Stimulated activated CD4-positive, alpha-beta T cell treated with anti-CD3 and anti-CD28 coated beads, Interleukin-2, amount 100 ng/mL, for 24 hours (primary cell): ENCODE results near the gene CLPTM1L.

Experiments used
- DNase-seq, 2 donors: peaks; one replicate each; pipeline ENCODE4 v3.0.0-alpha.2; 2020

The CLPTM1L gene

DNA sequence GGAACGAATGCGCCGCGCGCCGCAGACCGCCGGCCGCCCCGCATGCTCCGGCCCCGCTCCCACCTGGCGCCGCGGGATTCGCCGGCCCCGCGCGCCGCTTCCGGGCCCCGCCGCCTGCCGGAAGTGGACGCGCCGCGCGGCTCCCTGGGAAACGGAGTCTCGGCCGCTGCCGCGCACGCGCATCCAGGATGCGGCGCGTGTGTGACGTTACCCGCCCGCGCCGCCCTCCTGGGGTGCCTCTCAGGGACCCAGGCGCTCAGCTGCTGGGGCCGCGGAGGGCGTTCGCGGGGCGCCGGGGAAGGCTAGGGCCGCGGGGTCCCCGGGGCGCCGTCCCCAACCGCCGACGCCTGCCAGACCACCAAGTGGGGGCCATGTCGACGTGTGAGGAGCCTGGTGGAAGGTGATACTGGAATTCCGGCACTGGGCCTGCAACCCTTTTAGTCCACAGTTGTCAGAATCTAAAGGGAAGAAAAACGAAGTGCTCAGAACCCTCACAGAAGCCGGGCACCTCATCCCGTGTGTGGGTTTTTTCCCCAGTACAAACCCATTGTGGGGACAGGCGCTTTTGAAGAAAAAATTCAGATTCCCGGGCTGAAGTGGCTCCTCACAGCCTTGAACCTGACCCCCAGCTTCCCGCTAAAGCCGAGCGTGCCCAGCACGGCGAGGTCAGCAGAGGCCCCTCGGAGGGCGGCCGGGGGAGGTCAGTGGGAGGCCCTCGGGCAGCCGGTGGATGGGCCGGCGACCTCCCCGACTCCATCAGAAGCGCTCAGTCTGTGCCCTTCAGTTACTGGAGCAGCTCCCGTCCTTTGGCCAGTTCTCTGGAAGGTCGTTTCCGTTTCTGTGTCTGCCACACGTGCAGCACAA is at the start of gene CLPTM1L:
Gene CLPTM1L, minus strand, starts transcription at position 125 of the 864 bp plus-strand sequence. CDS start 258 bp downstream, outside the sequence.
- DNase-seq: peak; percentile 89 to 90

DNA sequence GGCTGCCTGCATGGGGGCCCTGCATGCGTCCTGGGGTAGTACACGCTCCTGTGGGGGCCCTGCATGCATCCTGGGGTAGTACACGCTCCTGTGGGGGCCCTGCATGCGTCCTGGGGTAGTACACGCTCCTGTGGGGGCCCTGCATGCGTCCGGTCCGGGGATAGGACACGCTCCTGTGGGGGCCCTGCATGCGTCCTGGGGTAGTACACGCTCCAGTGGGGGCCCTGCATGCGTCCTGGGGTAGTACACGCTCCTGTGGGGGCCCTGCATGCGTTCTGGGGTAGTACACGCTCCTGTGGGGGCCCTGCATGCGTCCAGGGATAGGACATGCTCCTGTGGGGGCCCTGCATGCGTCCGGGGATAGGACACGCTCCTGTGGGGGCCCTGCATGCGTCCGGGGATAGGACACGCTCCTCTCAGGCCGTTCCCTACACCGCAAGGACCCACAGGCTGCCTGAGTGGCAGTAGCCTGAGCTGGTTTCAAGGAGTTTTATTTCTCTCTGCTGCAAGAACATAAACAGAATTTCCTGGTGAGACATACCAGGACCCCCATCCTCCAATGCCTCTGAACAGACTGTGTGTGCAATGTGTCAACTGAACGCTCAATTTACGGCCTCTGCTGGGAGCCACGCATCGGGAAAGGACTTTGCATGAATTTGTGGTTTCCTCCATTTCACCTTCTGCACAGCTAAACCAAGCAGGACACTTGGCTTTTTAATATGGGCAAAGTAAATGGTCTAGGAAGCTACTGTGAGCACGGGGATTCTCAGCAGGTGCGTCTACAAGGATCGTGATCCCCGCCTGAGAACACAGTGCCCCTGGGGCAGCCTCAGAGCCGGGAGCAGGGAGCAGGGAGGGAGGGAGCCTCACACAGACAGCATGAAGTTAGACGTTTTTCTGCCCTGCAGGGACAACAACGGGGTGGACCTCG is 48.9 kb upstream of the CLPTM1L start:
- no peak for DNase-seq

DNA sequence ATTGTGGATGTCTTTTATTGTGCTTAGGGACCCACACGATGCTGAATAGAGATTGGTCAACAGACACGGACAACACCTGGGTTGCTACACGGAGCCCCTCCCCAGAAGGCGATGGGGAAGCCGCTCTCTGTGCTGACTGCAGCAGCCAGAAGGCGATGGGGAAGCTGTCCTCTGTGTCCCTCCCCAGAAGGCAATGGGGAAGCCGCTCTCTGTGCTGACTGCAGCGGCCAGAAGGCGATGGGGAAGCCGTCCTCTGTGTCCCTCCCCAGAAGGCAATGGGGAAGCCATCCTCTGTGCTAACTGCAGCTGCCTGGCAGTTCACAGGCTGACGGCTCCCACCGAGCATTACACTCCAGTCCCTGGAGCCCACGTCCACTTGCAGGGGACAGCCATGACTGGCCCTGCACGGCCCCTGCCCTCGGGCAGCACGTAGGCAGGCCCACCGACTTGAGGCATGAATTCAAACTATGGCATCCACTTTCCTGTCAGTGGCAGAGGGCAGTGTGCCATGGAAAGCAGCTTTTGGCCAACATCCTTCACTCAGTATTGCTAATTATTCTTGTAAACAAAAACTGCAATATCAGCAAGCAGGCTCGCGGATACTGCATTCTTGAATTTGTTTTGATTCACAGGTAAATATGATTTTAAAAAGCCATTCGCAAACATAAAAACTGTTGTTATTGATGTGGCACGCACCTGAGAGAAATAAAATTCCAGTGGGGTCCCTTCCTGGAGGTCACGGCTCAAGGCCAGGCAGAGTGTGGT is 48.1 kb upstream of the CLPTM1L start:
- no peak for DNase-seq

DNA sequence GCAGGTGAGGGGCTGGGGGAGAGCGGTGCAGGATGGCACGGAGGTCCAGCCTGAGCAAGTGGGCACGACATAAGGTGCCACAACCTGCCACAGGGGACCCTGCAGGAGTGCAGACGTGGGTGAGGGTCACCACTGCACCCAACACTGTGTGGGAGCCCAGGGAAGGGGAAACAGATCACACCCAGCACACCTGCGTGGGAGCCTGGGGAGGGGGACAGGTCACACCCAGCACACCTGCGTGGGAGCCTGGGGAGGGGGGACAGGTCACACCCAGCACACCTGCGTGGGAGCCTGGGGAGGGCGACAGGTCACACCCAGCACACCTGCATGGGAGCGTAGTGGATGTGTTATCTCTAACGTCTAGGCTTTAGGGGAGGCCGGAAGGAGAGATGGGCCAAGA is 47.4 kb upstream of the CLPTM1L start:
- DNase-seq: no peak

DNA sequence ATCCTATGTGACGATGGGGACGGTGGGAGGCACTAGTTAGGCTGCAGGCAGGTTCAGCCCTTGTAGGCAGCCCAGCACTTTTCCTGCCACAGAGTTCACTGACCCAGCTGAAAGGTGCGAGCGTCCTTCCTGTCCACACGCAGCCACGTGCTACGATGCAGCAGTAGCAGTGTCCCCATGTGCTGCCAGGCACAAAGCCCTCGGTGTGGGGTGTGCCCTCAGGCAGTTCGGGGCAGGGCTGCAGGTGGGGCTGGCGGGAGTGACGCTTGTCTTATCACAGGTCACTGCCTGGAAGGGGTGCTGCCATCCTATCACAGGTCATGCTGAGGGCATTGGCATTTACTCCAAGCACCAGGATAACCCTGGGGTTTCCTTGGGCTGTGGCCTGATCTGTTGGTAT is 46.8 kb upstream of the CLPTM1L start:
- DNase-seq: no peak

- DNase-seq: no peak
These were observed 46.1 kb upstream of the CLPTM1L start for GRCh38 chr5:1390861-1391600.

DNA sequence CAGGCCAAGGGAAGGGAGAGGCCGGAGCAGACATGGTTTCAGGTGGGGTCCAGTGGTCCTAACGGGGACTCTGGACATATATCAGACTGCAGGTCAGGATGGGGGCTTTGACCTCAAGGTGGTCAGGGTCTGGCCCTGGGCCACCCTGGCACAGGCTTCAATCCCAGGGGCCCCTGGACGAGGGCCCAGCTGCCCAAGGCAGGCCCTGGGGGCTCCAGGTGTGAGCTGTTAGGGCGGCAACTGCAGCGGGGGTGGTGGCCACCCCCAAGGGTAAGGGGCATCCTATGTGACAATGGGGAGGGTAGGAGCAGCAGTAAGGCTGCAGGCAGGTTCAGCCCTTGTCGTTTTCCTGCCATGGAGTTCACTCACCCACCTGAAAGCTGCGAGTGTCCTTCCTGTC is 45.4 kb upstream of the CLPTM1L start:
- no peak for DNase-seq

- no peak for DNase-seq
These were observed 43.6 kb upstream of the CLPTM1L start for GRCh38 chr5:1388383-1388967.

DNA sequence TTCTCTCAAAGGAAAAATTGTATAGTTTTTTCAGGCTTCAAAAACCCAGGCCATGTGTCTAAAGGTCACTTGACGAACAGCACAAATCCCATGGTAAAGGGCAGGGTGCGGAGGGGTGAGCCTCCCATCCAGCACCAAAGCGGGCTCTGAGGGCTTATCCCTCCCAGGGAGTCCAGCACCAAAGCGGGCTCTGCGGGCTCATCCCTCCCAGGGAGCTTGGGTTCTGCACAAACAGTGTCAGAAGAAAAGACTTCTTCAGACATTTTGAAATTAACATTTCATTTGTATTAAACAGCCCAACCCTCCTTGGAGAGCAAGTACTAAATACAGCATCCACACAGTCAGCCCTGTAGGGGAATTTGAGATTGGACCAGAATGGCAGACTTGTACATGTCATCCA is 43.0 kb upstream of the CLPTM1L start:
- no peak for DNase-seq

DNA sequence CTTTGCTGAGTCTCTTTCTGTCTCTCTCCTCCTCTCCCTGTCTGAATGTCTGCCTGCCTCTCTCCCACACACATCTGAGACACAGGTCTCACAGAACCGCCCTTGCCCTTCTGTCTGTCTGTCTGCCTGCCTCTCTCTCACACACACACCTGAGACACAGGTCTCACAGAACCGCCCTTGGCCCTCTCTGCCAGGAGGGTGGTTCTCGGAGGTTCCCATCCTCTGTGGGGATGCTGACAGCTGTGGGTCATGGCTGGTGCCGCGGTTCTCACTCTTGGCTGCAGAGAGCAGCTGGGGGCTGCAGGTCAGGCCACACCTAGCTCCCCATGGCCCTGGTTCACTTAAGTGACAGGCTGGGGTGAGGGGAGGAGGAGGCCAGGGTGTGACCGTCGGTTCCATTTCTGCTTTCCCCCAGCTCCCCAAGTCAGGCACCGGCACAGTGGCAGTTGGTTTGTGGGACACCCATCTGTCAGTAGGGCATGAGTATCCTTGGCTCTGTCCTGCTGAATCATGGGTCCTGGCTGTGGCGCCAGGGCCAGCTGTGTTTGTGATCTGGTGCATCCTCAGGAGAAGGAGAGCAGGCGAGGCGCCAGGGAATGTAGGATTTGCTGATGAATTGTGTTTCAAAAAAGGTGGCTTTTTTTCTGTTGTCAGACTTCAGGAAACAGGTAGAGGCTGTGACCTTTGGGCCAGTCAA is 42.3 kb upstream of the CLPTM1L start:
- DNase-seq: no peak

DNA sequence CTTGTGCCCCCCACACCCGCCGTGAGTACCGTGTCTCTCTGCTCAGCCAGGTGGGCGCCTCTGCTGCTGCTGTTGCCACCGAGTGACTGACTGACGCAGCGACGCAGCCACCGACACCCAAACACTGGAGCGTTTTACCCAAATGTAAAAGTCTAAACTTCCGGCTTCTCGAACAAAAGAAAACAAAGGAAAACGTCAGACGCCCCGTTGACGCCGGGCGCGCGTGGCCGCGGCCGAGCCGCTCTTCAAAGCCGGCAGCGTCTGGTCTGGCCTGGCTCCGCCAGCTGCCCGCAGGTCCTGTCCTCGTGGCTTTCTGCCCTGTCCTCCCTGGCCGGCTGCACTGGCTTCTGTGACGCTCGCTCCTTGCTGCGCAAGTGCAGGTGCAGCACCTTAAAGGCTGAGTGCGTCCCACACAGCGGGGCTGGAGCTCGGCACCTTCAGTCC is 41.4 kb upstream of the CLPTM1L start:
- peak; percentile 60 to 63 for DNase-seq

GRCh38 chr5:1385395-1386273 is 40.7 kb upstream of the CLPTM1L start:
- DNase-seq: peak; percentile 88 to 94

GRCh38 chr5:1384521-1384920 is 39.6 kb upstream of the CLPTM1L start:
- DNase-seq: no peak

DNA sequence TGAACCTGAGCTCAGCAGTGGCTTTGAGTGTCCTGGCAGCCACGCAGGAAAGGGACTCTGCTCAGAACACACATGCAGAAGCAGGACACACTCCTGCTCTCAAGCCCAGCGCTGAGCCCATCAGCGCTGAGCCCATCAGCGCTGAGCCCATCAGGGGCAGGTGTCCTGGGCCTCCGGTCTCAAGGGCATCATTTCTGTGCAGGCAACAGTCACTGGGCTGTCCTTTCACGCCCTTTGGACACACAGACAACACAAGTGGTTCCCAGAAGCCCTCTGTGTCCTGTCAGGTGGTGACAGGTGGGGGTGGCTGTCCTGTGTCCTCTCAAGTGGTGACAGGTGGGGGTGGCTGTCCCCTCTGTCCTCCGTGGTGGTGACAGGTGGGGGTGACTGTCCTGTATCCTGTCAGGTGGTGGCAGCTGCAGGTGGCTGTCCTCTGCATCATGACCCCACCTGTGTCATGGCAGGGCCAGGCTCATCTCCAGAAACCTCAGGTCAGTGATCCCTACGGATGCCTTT is 39.0 kb upstream of the CLPTM1L start:
- no peak for DNase-seq

- no peak for DNase-seq
These were observed 38.4 kb upstream of the CLPTM1L start for GRCh38 chr5:1383344-1383743.

GRCh38 chr5:1382248-1382700 is 37.4 kb upstream of the CLPTM1L start:
- no peak for DNase-seq

DNA sequence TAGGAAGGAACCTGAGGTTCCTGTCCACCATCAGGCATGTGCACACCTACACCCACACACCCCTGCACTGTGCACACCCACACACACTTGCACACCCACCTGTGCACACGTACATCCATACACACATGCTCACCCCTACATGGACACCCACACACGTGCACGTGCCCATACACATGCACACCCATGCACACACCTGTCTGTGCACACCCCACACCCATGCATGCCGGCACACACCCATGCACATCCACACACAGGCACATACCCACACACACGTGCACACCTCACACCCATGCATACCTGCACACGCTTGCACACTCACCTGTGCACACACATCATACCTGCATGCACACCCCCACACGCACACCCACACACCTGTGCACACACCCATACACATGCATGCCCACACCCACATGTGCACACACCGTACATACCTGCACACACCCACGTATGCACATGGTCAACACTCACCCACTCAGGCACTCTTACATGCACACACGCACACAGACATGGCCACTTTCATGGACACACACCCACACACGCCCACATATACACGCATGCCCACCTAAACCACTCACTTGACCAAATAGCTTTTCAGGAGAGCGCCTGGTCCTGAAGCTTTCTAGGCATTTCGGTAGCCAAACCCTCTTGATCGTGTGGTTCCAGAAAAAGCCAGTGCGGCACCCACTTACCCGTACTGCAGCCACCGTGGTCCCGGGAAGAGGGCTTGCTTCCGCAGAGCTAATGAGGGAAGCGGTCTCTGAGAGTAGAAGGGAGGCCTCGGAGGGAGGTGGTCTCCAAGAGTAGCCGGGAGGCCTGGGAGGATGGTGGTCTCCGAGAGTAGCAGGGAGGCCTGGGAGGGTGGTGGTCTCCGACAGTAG is 36.7 kb upstream of the CLPTM1L start:
- no peak for DNase-seq

- no peak for DNase-seq
These were observed 36.0 kb upstream of the CLPTM1L start for GRCh38 chr5:1380910-1381309.
